ENCODE measurements around the gene ITGA1. TPM values are rescaled to one million over a fixed set of nuclear protein-coding genes. Genes with fewer than 3 reads are reported as not detected.

ITGA1 gene
- total RNA-seq, 1 donor from 2014 or later = 84.4 TPM

DNA sequence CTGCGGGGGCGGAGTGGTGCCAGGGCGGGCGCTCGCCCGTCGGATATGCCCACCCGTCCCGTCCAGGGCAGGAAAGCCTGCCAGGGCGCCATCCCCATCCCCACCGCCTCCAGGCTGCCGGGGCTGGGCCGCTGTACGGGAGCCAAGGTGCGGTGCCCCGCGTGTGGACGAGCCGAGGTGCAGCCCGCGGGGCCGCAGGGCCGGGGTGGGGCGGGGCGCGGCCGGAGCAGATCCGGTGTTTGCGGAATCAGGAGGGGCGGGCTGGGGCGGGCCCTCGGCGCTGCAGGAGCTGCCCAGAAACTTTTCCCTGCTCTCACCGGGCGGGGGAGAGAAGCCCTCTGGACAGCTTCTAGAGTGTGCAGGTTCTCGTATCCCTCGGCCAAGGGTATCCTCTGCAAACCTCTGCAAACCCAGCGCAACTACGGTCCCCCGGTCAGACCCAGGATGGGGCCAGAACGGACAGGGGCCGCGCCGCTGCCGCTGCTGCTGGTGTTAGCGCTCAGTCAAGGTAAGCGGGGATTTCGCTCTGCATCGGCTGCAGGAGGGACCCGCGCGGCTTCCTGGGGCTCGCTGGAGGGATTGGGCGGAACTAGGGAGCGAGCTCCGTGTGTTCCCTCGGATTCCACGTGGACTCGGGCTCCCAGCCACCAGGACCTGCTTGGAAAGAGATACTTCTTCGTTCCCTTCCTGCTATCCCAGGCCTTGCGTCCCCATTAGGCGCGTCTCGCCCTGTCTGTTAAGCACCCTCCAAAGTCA, 201.5 kb downstream of the ITGA1 start, which contains the start of gene ITGA2:
Gene ITGA2 (plus strand): TSS at position 328 of the 756 bp plus-strand sequence. CDS start 117 bp downstream, at position 445.
- ATAC-seq = peak; percentile 88 to 91
- Histone ChIP-seq H3K36me3 (no peaks in the 10 kb centered on the region), H3K27ac (peak within 1 kb of the TSS; percentile 76), H3K4me1 (peaks cover 13% of the 10 kb centered on the region), H3K27me3 (ENCODE audit: low read depth) (no peaks in the 10 kb centered on the region), H3K9me3 (no peaks in the 10 kb centered on the region), H3K4me3 (peak within 1 kb of the TSS; percentile 79)
- TF ChIP-seq, protein P1, sequence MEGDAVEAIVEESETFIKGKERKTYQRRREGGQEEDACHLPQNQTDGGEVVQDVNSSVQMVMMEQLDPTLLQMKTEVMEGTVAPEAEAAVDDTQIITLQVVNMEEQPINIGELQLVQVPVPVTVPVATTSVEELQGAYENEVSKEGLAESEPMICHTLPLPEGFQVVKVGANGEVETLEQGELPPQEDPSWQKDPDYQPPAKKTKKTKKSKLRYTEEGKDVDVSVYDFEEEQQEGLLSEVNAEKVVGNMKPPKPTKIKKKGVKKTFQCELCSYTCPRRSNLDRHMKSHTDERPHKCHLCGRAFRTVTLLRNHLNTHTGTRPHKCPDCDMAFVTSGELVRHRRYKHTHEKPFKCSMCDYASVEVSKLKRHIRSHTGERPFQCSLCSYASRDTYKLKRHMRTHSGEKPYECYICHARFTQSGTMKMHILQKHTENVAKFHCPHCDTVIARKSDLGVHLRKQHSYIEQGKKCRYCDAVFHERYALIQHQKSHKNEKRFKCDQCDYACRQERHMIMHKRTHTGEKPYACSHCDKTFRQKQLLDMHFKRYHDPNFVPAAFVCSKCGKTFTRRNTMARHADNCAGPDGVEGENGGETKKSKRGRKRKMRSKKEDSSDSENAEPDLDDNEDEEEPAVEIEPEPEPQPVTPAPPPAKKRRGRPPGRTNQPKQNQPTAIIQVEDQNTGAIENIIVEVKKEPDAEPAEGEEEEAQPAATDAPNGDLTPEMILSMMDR (IDR thresholded peaks at IDR 0.05) = no peak
- peak; percentile 68 for DNase-seq
- intact Hi-C loops (cut with DNase I) = no loop called here

DNA sequence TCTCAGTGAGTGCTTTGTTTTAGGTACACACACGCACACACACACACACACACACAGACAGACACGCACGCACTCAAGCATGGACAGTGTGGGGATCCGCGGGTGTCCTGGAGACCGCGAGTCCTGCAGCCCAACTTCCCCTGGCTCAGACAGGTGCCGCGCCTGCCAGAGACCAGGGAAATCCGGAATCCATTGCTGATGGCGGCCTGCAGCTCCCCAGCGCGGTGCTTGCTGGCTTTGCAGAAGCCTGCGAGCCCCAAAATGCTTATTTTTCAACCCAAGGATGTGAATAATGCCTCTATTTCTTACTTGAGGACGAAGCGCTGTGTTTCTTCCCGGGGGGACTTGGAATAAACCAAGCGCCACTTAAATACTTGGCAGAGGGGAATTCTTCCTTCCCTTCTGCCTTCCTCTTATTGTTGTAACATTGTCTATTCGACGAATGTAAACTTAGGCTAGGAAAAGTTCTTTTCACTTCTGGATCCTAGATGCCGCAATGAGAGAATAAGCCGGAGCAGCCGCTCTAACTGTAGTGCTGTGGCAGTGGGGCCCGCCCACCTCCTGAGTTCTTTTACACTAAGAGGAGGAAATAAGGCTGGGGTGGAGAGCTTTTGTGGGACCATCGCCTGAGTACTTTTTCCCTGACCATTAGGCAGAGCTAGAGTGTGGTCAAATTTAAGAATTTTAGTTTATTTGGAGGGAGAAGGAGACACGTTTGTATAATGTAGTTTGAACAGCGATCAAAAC, 202.2 kb downstream of the ITGA1 start:
- H3K27ac ChIP-seq = peak overlapping the region; percentile 76
- no peaks in the 10 kb centered on the region for H3K27me3 ChIP-seq (ENCODE audit: low read depth)
- DNase-seq (peak; percentile 50), ATAC-seq (peak; percentile 68 to 70)
- no peaks in the 10 kb centered on the region for H3K9me3 ChIP-seq
- H3K4me1 ChIP-seq = peaks cover 13% of the 10 kb centered on the region
- H3K36me3 ChIP-seq = no peaks in the 10 kb centered on the region
- H3K4me3 ChIP-seq = peak overlapping the region; percentile 79
- TF ChIP-seq, protein P1 (IDR thresholded peaks at IDR 0.05) = no peak
- intact Hi-C loops (cut with DNase I) = no loop called here

DNA sequence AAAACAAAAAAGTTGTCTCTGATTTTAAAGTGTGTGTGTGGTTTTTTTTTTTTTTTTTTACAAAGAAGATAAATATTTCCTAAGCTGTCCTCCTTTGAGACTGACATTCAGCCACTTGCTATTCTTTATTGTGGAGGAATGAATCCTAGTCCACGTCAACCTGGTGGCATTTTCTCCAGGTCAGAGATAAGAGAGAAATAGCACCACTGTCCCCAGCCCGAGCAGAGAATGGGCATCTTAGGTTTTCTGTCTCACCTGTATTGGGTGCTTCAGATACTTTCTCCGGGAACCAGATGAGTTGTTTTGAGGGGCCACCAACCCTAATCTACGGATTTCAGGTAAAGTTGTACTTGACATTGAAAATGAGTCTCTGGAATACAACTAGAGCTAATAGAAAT, 202.8 kb downstream of the ITGA1 start:
- H3K4me3 ChIP-seq = peak overlapping the region; percentile 79
- peaks cover 13% of the 10 kb centered on the region for H3K4me1 ChIP-seq
- intact Hi-C loops (cut with DNase I) = no loop called here
- TF ChIP-seq, protein P1 (IDR thresholded peaks at IDR 0.05) = no peak
- DNase-seq = no peak
- ATAC-seq = no peak
- no peaks in the 10 kb centered on the region for H3K36me3 ChIP-seq
- peak overlapping the region; percentile 7 for H3K27ac ChIP-seq
- H3K27me3 ChIP-seq (ENCODE audit: low read depth) = no peaks in the 10 kb centered on the region
- no peaks in the 10 kb centered on the region for H3K9me3 ChIP-seq

DNA sequence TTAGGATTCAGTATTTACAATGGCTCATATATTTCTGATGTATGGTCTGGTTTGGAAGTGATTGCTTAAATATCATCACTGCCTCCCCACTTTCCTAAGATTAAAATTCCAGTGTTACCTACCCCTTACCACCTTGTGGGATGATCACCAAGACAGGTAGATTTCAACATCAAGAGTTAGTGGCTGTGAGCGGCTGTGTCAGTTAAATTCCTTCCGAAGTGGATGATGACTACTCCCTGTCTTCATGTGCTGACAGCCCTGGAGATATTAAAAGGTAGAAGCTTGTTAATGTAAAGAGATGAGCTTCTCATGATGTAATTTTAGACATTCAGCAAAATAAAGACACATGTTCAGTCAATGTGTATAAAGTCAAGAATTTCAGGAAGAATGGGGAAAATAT, 205.7 kb downstream of the ITGA1 start:
- peaks cover 5% of the 10 kb centered on the region for H3K4me1 ChIP-seq
- no peak overlapping the region for H3K4me3 ChIP-seq
- H3K27me3 ChIP-seq (ENCODE audit: low read depth) = no peaks in the 10 kb centered on the region
- TF ChIP-seq, protein P1 (IDR thresholded peaks at IDR 0.05) = no peak
- H3K36me3 ChIP-seq = no peaks in the 10 kb centered on the region
- no peak for DNase-seq
- H3K27ac ChIP-seq = no peak overlapping the region
- H3K9me3 ChIP-seq = no peaks in the 10 kb centered on the region
- ATAC-seq = no peak
- intact Hi-C loops (cut with DNase I) = no loop called here

DNA sequence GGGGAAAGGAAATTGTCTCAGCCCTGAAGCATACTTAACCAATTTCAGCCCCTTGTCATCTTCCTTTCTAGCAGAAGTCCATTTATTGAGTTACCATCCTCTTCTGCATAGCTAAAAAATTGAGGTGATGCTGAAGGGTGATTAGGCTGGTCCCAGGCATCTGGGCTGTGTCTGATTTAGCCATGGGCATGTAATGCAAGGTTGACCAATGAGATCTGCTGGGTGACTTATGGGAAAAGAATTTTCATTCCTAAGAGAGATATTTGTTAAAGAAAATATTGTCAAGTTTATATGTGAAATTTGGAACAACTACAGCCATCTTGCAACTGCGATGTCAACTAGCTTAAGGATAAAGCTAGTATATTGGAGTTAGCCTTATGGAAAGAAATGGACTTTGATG, 206.6 kb downstream of the ITGA1 start:
- Histone ChIP-seq H3K9me3 (no peaks in the 10 kb centered on the region), H3K36me3 (no peaks in the 10 kb centered on the region), H3K27me3 (ENCODE audit: low read depth) (no peaks in the 10 kb centered on the region), H3K4me3 (no peak overlapping the region), H3K27ac (no peak overlapping the region), H3K4me1 (no peaks in the 10 kb centered on the region)
- TF ChIP-seq, protein P1 (IDR thresholded peaks at IDR 0.05) = no peak
- intact Hi-C loops (cut with DNase I) = no loop called here
- DNase-seq (no peak), ATAC-seq (no peak)

All from lower lobe of right lung (tissue), 2 donors.